NCI-H1048 (cell line): ENCODE measurements around the gene CCDC38.
A peak's percentile ranks its signal among the peaks of the same experiment; 100 is the strongest.
"Not testable (repeated sequence)": the region's sequence is repeated elsewhere in the genome, so short reads cannot be mapped to it uniquely, and the experiment has no call there.

Experiments used
- DNase-seq: peaks from one replicate; lab custom pipeline; 2025; lab: John Stamatoyannopoulos, UW

The CCDC38 gene

GRCh38 chr12:95882873-95883272, 59.5 kb downstream of the CCDC38 start:
- DNase-seq, result no peak

GRCh38 chr12:95882080-95882479, 60.3 kb downstream of the CCDC38 start:
- DNase-seq, result no peak

GRCh38 chr12:95881331-95881955, 61.0 kb downstream of the CCDC38 start:
- DNase-seq, result no peak

GRCh38 chr12:95880895-95881294, 61.5 kb downstream of the CCDC38 start:
- no peak for DNase-seq

- DNase-seq, result no peak
Observed at GRCh38 chr12:95877622-95878021, 64.8 kb downstream of the CCDC38 start.

GRCh38 chr12:95874452-95874851, 68.0 kb downstream of the CCDC38 start:
- no peak for DNase-seq

- DNase-seq, result no peak
Observed at GRCh38 chr12:95870897-95871296, 71.5 kb downstream of the CCDC38 start.

- no peak for DNase-seq
Observed at GRCh38 chr12:95863337-95863736, 79.1 kb downstream of the CCDC38 start.

GRCh38 chr12:95862038-95862437, 80.4 kb downstream of the CCDC38 start:
- no peak for DNase-seq

GRCh38 chr12:95859947-95860850, 82.2 kb downstream of the CCDC38 start:
- no peak for DNase-seq

- DNase-seq, result no peak
Observed at GRCh38 chr12:95859344-95859816, 83.0 kb downstream of the CCDC38 start.

- DNase-seq, result peak; percentile 91
Observed at GRCh38 chr12:95858451-95859343, 83.7 kb downstream of the CCDC38 start, which contains the start of gene SNRPF. TSS of gene SNRPF (plus strand) at chr12:95858952. CDS start at chr12:95859074, 122 bp downstream.

GRCh38 chr12:95857799-95858198, 84.6 kb downstream of the CCDC38 start:
- no peak for DNase-seq

GRCh38 chr12:95857156-95857555, 85.3 kb downstream of the CCDC38 start:
- no peak for DNase-seq

- DNase-seq, result no peak
Observed at GRCh38 chr12:95852133-95852532, 90.3 kb downstream of the CCDC38 start.

- DNase-seq, result no peak
Observed at GRCh38 chr12:95851606-95852005, 90.8 kb downstream of the CCDC38 start.

GRCh38 chr12:95848575-95849388, 93.6 kb downstream of the CCDC38 start:
- no peak for DNase-seq

GRCh38 chr12:95842426-95842825, 100.0 kb downstream of the CCDC38 start:
- not testable (repeated sequence) for DNase-seq

- no peak for DNase-seq
Observed at GRCh38 chr12:95838125-95838524, 104.3 kb downstream of the CCDC38 start.

- DNase-seq, result no peak
Observed at GRCh38 chr12:95837240-95838038, 105.0 kb downstream of the CCDC38 start.
